Activated T-cell treated with anti-CD3 and anti-CD28 coated beads, Interleukin-2, amount 50 U/mL, for 48 hours (primary cell): ENCODE results near the gene SRBD1.

Source experiments
- DNase-seq, 2 experiments: peaks; one replicate each; pipeline ENCODE4 v3.0.0-alpha.2; 2020

Gene SRBD1

DNA sequence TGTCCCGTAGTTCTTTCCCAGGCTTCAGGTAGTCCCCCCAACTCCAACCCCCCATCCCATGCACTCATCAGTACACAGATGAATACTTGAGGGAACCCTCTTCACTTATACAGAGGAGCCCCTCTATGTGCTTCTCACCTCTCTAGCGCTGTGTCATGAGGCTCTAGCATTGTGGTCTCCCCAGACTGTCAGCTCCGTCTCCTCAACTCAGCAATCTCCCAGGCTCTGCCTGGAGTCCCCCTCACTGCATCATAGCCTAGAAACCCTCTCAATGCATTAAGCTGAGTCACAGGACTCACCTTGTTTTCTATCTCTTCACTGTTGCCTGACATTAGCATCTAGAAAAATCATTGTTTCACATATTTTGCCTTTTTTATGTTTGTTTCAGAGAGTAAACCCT, 20.3 kb upstream of the SRBD1 start:
- no peak for DNase-seq

DNA sequence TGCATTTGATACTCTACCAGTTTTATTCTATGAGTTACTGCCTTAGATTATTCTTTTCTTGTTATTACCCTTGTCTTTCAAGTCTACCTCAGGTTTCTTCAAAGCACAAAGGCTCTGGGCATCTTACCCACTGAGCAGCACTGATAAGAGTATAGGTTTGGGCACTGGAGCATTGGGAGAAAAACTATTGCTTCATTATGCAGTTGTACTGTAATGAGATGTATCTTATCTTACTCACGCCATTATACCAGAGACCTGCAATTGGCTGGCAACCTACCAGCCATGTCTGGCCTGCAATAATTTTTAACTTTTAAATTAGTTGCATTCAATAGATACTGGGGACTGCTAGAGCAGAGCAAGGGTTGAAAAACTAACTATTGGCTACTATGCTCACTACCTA, 18.9 kb upstream of the SRBD1 start:
- DNase-seq: no peak

DNA sequence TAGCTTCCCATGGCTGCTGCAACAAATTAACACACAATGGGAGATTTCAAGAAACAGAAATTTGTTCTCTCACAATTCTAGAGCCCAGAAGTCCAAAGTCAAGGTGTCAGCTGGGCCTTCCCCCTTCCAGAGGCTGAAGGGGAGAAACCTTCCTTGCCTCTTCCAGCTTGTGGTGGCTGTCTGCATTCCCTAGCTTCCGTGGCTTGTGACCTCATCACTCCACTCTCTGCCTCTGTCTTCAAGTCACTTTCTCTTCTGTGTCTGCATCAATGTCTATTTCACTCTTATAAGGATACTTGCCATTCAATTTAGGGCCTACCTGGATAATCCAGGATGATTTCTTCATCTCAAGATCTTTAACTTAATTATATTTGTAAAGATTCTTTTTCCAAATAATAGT, 16.8 kb upstream of the SRBD1 start:
- no peak for DNase-seq

DNA sequence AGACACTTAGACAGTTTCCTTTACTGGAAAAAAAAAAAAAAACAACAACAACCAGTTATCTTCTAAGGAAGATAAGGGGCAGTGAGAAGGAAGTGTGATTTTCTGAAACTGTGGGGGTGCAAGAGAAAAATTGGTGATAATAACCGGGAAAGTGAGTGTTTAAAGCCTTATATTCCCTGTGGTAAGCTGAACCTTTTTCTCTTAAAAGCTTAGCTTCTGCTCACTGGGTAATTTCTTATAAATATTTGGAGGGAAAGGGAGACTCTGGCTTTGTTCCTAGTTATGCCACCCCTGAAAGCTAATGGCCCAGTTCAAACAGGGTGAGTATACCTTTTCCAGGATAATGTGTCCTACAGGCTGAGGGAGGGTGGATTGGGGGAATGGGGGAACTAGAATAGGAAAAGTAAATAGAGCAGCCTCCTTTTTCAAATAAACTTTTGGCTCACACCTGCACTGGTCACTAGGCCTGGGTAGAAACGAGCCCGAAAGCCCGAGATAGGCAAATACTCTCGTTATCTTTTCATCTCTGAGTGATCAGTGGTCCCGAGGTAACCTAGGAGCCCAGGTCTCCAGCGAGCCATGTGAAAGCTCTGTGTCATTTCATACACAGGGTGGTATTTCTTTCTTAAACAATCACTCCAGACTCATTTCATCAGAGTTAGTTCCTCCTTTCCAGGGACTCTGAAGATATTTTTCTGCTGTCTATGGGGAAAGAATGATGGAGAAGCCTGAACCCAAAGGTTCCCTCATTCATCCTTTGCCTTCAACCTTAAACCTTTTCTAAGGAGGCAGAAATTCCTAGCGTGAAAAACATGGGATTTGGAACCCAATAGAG, 15.5 kb upstream of the SRBD1 start:
- DNase-seq: no peak

DNA sequence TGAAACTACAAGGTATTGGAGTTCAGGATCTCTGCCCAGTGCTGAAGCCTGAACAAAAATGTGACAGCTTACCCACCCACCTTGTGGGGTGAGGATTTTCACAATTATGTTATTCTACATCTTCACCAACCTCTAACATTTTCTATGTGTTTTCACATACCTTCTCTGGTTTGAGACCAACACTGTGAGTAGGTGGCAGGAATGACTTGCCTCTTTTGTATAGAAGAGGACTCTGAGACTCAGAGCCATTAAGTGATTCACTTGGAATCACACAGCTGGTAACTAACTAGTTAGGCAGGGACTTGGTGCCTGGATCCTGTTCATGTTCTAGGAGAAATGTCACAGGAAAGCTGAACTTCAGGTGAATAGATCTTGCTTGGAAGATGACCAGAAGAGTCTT, 14.8 kb upstream of the SRBD1 start:
- DNase-seq: no peak

DNA sequence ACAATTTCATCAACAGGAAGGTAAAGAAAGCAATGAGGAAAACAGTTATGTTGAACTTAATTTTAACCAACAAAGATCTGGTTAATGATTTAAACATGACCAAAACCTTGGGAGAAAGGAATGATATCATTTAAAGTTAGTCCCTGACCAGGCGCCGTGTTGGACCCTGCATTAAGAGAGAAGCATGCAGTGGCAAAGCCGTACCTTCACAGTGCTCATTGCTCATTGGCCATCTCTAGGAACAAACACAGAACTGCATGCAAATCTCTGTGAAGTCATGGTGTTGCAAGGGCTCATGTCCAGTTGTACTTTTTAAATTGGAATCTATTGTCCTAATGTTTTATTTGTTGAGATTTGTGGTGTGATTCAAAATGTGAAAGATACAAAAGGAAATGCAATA, 12.0 kb upstream of the SRBD1 start:
- DNase-seq: no peak

DNA sequence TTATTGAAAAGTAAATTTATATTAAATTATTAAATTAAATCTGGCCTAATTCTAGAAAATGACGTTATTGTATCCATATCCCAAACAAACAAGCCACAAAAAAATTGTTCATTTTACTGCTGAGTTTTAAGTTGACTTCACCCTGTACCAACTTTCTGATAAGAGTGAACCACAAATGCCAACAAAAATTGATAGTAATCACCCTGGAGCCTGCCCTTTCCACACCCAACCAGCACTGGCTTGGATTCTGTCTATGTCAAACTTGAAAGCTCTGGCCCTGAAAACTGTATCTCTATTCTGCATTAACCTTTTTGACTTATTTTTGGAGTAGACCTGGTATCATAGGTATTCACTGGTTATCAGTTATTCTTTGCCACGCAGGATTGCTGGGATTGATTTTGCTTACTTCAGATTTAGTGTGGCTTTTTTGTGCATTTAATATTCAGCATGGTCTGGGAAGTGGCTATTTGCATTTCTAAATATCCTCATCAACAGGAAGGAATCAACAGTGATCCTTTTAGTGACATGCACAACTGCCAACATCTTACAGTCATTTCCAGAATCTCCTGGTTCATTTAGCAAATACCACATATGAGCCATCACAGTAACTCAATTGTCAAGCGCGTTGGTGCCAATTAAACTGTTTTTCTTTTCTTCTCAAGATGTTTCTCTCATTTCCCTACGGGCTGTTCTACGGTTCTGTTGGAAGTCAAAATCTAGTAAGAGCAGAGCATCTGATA, 11.4 kb upstream of the SRBD1 start:
- DNase-seq: no peak

DNA sequence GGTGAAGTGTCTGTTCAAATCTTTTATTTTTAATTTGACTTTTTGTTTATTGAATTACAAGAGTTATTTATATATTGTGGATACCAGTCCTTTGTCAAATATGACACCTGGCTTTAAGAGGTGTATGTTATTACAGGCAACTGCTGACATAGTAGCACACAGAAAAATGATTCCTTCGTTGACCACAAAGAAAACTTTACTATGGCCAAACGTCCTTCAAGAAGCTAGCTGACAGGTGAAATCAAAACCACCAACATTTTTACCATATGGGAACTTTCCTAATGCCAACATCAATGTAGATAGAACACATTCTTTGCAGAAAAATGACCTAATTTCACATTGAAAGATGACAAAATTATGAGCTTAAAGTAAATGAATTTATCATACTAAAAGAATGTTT, 6.4 kb upstream of the SRBD1 start:
- no peak for DNase-seq

DNA sequence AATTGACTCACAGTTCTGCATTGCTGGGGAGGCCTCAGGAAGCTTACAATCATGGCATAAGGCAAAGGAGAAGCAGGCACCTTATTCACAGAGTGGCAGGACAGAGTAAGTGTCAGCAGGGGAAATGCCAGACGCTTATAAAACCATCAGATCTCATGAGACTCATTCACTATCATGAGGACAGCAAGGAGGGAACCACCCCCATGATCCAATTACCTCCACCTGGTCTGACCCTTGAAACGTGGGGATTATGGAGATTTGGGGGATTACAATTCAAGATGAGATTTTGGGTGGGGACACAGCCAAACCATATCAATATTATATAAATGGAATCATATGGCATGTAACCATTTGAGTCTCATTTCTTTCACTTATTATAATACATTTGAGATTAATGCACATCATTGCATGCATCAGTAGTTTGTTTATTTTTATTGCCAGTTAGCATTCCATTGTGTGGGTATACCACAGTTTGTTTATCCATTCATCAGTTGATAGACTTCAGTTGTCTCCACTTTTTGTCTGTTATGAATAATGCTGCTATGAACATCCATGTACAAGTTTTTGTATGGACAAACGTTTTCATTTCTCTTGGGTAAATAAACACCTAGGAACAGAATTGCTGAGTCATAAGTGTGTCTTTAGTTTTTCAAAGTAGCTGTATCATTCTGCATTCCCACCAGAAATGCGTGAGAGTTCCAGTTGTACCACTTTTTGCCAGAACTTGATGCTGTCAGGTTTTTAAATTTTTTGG, 5.8 kb upstream of the SRBD1 start:
- DNase-seq: no peak

DNA sequence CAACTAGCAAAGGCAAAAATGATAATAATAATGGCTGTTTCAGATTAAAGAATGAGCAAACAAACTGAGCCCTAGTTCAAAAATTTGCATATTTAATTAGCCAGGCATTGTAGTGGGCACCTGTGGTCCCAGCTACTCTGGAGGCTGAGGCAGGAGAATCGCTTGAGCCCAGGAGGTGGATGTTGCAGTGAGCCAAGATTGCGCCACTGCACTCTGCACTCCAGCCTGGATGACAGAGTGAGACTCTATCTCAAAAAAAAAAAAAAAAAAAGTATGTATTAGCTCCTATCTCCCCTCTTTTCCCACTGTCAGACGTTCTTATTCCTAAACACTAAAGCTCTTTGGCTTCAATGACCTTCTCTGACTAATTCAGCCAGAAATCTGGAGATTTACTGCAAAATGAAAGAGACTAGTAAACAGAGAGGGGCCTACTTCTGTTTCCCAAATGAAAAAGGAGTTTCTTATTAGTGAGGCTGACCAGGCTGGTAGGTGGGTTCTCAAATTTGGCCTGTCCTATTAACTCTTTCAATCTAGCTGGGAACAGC, 3.9 kb upstream of the SRBD1 start:
- DNase-seq: no peak

DNA sequence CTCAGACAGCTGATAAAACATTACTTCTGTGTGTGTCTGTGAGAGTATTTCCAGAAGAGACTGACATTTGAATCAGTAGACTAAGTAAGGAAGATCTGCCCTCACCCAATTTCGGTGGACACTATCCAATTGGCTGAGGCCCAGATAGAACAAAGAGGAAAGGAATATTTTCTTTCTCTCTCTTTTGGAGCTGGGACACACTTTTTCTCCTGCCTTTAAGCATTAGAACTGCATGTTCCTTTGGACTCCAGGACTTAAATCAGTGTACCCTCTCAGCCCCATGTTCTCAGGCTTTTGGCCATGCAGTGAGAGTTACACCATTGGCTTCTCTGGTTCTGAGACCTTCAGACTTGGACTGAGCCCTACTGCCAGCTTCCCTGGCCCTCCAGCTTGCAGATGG, 3.3 kb upstream of the SRBD1 start:
- DNase-seq: no peak

DNA sequence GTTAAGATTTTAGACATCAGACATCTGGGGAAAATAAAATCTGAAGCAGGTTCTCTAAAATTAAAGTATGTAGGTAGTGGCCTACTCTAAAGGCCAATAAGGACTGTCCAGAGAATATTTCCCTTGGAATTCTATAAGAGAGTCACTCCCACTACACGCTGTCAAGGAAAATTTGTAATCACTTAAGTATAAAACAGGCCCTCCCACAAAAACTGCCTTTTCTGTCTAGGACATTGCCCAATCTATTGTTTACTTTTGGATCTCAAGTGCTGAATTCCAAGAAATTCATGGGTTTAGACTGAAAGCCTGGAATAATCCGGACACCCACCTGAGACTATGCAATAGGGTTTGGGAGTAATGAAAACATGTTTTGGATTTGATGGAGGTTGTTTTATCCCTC, 1.7 kb upstream of the SRBD1 start:
- no peak for DNase-seq

DNA sequence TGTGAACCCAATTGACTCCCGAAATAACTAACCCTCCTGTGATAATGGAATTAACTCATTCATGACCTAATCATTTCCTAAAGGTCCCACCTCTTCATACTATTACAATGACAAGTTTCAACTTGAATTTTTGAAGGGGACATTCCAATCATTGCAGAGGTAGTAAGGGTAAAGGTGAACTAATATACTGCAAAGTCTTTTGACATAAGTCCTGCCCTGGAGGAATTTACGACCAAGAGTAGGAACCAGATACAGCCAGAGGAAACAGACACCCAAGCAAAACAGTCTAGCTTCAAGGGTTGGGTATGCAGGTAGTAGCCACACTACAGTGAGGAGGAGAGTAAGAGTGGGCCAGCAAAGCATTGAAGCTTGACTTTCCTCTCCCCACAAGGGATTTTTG, 1.2 kb upstream of the SRBD1 start:
- DNase-seq: no peak

DNA sequence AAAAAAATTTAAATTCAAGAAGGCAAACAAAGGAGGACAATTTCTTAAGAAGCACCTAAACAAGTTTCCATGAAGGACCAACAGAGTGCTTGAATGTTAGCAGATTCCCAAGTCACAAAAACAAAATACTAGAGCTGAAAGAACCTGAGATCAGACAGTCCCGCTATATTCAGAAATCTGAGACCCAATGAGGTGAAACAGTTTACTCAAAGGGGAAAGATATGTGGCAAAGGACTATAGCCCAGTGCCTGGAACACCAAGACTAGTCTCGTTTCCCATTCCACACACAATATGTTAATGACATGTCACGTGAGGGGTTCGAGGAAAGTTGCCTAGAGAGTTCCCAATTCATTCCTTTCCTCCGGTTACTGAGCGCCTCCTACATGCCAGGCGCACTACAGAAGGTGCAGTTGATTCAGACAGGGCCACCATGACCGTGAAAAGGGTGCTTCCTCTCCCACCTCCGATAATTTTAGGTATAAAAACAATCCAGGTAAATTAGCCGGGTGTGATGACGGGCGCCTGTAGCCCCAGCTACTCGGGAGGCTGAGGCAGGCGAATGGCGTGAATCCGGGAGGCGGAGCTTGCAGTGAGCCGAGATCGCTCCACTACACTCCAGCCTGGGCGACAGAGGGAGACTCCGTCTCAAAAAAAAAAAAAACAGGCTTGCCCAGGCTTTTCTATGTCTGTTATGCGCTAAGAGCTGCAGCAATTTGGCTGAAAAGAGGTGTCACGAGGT, 617 bp downstream of the SRBD1 start:
- peak; percentile 57 to 68 for DNase-seq

DNA sequence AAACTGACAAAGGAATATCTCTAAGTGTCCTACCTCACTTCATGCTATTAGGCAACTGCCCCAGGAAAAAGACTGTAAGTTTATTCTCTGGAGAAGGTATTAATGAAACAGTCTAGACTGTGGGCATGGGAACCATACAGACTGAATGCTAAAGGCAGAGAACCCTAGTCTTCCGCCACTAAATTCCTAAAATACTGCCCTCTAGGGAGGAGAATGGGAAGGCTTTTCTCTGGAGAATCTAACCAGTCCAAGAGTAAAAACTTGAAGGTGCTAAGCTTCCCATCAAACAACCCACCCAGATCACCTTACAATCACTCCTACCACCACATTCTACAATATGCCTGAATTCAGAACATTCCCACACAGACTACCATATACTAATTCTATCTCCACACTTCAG, 3.4 kb downstream of the SRBD1 start:
- no peak for DNase-seq

DNA sequence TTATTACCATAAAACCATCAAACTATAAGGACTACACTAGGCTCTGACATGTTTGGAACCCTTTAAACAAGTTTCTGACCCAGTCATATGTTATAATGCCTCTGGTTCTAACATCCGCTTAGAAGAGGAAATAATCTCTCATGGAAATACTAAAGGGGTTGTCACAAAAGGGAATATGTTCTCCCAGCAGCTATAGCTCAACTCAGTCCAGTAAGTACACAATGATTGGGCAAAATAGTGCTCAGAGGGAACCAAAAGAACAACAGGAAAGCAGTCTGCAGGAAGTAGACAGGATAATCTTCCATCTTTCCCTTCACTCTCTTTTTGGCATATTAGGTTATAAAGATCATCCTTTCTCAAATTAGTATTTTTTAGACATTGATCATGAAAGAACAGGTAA, 4.3 kb downstream of the SRBD1 start:
- no peak for DNase-seq

DNA sequence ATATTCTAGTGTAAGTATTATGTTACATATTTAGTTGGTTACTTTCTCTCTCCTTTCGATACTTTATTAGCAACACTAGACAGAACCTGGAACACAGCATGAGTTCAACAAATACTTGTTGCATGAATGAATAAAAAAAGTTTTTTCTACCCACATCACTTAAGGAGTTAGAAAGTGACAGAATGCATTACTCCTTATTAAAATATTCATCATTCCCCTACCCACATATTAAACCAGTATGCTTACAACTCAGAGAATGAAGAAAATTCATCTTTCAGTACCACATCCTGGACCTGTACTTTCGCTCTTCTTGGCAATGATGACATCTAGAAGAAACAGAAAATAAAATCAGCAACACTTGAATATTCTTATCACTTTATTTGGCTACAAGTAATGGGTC, 6.0 kb downstream of the SRBD1 start:
- DNase-seq: no peak

DNA sequence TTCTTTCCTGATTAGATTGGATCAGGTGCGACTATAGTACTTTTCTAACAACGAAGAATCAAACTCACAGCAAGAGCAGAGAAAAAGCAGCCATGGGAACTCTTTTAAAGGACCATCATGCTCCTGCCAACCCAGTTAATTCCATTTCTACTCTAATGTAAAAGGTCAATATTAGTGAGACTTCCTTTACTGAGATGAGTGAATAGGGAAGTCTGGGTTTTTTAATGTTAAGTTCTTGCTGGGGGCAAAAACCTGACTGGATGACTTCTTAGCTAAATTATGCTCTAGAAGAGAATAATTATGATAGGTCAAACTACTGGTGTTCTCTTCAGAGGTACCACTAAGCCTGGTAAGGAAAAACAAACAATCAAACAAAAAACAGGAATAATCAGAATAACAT, 8.4 kb downstream of the SRBD1 start:
- DNase-seq: no peak

DNA sequence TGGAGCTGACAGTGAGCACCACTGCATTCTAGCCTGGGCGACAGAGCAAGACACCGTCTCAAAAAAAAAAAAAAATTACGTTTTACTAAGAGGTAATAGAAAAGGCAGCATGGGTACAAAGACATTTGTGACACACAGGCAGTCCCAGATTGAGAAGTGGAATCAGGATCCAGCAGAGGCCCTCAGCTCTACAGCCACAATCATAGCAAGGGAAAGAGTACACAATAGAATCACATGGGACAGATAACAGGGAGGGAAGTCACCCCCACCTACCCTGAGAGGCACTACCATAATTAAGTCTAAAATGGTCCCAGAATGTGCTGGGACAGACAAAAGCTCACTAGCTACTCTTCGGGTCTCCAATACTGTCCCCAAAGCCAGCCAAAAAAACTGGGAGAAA, 12.5 kb downstream of the SRBD1 start:
- no peak for DNase-seq

DNA sequence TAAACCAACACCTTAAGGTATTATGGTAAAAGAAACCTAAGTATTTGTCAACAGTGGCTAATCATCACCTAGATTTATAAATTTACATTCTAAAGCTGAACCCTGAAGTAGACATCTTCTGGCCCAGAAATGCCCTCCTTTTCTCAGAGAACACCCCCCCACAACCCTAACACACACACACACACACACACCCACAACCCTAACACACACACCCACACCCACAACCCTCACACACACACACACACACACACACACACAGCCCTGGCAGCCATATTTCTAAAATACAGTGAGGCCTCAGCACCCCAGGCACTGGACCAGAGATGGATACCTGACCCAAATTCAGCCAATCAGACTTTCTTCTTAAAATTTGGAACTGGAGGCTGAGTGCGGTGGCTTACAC, 14.3 kb downstream of the SRBD1 start:
- no peak for DNase-seq

DNA sequence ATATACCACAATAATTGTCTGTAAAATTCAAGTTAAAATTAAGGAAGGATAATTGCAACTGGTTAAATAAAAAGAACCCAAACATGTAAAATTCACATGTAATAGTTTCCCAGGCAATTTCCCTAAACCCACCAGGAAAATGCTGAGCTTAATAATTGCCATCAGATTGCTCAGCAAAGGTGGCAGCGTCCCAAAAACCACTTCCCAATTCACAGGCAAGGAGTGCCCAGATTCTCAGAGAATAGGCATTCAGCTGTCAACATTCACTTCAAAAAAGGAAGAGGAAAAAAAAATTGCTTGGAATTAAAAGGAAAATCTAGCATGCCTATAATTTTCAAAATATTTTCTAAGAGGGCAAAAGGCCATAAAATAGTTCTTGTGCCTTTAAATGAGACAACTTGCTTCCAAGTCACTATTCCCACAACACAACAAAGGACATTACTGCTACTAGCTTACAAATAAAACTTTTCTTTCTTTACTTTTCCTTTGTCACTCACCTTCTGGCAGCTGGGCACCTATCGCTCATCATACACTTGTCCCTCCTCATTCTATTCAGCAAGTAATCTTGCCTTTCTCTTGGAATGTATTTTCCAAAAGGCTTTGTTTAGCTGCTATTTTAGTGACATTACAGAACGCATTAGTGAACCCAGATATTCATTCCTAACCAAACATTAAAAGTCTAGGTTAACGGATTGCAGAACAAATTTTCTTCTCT, 15.2 kb downstream of the SRBD1 start:
- DNase-seq: no peak

DNA sequence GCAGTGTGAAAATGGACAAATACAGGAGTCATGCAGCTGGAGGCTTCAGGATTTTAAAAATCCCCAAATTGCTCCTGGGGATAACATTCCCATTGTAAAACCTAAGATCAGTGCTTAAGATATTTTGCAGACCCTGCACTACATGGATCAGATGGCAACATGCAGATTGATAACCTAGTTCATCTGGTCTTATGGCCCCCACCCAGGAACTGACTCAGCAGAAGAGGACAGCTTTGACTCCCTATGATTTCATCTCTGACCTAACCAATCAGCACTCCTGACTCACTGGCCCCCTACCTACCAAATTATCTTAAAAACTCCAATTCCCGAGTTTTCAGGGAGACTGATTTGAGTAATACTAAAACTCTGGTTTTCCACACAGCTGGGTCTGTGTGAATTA, 20.0 kb downstream of the SRBD1 start:
- no peak for DNase-seq
